UCSD-AML1 (cell line): ENCODE data around the gene COL4A6.

Experiments used
- DNase-seq: peaks from one replicate; lab custom pipeline; 2025; ENCODE audit not compliant: unreplicated experiment; lab: John Stamatoyannopoulos, UW

The COL4A6 gene

DNA sequence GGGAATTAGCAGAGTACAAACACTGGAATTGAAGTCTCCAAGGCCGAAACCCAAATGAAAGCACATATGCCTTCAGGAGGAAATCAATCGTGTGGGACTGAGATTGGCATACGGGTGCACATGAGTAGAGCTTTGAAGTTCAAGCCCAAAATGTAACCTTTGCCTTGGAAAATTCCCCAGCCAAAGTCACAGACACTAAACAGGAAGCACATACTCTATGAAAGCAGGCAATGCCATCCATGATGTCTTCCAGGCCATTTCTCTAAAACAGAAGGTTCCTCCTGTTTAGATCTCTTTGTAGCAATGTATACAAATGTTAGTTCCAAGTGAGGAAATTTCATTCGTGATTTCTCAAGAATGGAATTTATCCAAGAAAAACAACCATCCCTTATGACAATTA lies 162.5 kb downstream of the COL4A6 start:
- no peak for DNase-seq

DNA sequence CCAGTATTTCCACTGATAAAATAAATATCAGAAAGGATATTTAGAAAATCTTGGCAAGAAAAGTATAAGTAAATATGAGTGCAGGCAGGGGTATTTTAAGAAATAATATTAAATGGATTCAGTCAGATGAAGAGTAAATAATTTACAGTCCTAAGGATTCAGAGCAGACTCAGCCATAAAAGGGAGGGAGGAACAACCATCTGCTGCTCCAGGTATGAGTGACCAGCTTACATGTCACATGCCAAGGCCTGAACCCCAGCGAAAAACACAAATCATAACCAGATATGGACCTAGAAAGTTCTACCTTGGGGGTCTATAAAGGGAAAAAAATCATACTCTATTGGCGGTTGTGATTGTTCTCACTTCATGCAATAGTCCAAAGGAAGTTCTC lies 166.8 kb downstream of the COL4A6 start:
- DNase-seq: no peak

DNA sequence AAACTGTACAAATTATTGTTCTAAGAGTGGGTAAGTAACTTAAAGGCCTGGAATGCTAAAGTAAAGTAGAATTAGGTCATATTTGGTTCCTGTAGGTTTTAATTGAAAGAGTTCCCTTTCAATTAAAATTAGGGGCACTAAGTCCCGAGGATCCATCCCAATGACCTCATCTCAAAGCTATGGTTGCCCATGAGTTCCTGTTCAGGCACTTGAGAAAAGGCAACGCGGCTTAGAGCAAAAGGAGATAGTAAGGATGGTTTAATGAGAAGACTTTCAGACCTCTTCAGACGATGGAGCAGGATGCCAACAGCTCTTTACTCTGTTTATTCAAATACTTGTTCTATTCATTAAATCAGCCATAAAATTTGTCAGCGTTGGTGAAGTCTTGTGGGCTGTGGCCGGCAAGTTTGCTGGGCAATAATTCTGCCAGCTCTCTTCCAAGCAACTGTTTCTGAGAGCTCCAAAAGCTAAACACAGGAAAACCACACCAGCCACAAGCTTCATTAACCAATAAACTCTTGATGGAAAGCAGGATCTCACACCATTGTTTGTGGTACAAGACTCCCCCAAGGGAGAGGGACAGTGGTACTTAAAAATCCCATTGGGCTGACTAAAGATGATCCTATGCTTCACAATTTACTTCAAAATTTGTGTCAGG lies 167.4 kb downstream of the COL4A6 start:
- no peak for DNase-seq

DNA sequence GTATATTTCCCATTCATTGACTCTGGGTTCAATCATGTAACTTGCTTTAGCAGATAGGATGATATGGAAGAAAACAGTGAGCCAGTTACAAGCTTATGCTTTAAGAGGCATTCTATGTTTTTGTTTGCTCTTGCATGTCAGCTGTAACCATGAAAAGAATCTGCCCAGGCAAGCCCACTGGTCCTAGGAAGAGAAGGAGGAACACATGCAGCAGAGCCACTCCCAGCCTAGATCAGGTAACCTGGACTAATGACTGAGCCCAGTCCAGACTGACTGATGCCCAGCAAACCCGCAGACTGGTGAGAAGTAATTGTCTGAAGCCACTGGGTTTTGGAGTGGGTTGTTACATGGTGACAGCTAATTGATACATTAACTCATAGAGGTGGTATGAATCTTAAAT lies 167.9 kb downstream of the COL4A6 start:
- no peak for DNase-seq

DNA sequence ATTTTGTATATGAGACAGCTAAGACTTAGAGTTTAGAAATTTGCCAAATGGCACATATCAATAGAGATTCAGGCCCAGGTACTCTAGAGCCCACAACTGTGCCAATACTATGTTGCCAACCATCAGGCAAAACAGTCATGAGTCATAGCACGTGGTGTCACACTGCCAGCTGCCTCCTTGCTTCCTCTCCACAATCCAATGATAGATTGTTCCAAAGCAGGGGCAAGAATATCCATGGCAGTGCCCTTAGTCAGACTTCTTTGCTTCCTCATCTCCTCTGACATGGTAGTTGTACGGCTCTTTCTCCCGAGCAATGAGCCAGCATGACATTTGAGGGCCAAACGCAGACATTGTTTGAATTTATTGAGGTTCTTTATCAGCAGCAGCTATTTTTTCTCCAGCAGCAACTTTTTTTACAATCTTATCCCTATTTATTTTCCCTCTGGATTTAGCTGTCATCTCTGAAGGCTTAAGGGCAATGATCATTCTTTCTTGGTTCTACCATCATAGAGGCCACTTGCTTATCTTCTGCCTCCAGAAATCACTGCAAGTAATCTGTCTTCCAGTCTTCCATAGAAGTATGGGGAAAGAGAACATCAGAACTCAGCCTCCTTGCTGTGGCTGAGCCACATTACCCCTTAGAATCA lies 169.7 kb downstream of the COL4A6 start:
- DNase-seq: no peak

DNA sequence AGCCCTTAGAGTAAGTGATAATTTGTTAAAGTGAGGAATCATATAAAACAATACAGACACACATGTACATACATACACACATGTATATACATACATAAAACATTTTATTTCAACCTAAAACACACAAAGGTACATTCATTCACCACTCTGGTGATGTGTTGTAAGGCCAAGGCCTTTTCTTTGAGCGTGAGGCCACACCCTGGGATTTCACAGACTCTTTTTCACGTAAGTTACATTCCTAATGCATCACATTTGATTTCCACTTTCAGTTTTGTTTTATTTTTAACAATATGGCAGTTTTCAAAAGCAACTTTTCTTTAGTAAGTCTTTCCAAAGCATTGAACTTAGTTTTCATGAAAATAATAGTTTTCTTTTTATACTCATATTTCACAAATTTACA lies 170.7 kb downstream of the COL4A6 start:
- no peak for DNase-seq

DNA sequence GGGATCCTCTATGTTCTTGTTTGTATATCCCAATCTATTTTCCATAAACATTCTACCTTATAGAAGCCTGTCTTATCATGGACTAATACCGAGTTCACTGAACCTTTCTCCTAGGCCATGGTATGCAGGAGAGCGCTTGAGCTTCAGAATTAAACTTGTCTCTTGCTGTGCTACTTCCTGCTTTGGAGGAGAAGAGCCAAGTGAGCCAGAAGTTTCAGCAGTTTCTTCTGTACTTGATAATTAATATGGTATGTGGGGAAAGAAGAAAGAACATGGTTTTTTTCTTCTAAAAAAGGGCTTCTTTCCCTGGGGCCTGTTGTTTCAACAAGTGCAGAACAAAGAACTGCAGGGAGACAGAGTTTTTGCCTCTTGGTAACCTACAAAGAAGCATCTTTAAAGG lies 173.8 kb downstream of the COL4A6 start:
- no peak for DNase-seq

DNA sequence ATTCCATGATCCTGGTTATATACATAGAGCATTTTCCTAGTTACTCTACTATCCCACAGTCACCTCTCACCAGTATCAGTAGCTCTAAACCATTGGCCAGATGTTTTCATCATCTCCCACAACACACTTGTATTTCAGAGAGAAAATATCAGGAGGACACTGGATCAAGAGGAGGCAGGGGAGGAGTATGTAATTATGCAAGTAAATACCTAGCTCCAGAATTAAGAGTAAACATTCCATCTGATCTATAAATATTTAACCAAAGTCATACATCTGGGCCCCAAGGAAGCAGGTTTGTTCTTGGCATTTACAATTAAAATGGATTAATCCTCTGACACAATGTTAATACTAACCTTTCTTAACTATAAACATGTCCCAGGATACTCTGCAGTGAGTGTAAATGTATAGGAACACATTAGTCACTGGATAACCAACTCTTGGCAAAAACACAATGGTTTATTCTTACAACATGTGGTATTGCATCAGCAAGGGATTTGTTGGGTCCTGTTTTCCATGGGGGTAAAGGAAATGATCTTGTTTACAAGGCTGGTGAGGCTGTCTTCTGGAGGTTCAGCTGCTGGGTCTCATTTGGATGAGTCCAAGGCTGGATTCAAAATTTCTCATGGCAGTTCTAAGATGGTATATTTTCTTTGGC lies 176.5 kb downstream of the COL4A6 start:
- no peak for DNase-seq

DNA sequence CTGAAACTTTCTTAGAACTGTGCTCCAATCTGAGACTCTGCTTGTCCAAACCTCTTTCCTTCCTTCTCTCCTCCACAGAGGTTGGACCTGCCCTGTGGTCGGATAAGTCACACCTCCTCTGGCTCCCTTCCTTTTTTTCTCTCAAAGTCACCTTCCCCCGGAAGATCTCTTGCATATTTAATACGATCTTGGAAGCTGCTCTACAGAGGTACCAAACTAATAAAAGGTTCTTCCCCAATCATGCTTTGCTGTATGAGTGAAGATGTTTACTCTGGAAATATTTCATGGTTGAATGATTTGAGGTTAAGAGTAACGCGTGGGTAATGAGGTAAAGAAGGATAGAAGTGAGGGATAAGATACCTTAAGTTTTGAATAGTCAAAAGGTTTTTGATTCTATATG lies 180.7 kb downstream of the COL4A6 start:
- no peak for DNase-seq

DNA sequence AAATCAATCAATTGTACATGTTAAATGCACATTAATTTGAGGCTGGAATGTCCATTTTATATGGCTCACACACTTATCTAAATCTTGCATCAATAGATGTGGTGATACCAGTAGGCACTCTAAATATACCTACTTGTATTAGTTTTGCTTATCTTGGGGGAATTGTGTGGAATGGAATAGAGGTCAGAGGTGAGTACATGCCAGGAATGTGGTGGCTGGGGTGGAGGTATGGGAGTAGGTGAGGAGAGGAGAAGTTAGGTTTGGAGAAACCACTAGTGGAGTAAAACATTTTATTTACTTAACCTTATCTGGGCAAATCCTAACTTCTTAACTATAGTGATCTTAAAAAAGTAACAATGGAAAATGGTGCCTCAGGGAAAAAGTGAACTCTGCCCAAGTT lies 183.6 kb downstream of the COL4A6 start:
- no peak for DNase-seq

DNA sequence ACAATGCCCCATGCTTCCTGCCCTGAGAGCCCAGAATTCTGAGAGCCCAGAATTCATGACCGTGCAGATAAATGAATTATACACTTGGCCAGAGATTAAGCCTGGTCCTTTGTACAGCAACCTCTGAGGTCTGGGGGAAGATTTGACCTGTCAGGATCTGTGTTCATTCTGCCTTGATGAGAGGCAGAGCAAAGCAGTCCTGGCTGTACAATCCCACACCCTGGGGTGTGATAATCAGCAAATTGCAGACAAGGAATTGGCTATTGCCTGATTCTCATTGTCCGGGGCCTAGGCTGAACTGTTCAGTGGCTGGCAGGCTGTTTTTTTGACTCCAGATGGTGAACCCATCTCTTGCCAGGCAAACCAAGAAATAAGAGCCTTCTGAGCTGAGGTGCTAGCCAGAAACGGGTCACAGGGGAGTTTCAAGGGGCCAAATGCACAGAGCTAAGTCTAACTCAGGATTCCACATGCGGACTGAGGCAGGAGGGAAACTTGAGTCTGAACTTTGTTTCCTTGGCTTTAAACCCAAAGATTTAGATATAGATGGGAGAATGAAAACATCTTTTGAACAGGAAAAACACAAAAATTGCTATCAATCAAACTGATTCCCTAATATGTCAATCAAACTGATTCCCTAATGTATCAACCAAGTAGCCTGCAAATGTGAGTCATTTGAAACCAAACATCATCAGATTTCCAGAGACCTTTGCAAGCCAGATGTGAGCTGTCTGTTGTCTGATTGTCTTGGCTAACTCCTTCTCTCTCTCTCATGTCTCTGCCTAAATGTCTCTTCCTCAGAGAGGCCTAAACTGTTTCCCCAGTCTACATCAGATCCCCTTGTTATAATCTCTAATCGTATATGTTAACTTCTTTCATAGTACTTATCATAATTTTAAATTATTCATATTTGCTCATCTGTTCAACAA lies 187.3 kb downstream of the COL4A6 start:
- no peak for DNase-seq

DNA sequence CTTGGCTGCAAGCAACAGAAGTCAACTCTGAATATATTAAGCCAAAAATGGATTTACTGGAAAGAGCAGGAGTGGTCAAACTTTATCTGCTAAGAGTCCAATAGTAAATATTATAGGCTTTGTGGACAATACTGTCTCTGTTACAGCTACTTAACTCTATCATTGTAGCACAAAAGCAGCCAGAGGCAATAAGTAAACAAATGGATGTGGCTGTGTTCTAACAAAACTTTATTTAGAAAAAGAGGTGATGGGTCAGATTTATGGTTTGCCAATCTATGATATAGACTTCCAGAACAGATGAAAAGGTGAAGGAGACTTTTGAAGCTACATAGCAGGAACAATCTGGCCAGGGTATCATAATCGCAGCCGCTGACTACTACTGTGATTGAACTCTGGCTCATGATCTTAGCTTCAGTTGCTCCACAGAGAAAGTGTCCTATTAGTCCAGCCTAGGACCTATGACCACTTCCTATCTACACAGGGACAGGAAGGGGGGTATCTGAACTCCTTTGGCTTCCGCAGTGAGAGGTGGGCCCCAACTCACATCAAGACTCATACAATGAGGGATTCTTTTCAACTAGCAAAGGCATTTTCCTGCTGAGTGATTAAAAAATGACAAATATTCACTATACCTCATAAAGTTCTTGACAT lies 191.8 kb downstream of the COL4A6 start:
- DNase-seq: no peak

DNA sequence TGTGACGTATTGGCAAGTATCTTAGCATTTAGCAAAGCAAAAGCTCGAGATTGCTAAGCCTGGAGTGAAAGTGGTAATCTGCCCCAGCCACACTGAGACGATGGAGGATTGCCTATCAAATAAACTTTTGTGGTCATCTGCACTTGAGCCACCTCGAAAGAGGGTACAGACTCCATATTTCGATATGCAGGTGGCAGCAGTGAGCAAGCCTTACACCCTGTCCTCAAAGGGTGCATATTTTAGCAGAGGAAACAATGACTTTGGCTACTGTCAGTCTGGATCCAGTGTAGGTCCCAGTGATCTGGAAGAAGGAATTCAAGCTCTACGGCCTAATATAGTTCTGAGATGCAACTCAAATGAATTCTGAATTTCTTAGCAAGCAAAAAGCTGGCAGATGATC lies 192.8 kb downstream of the COL4A6 start:
- DNase-seq: no peak

DNA sequence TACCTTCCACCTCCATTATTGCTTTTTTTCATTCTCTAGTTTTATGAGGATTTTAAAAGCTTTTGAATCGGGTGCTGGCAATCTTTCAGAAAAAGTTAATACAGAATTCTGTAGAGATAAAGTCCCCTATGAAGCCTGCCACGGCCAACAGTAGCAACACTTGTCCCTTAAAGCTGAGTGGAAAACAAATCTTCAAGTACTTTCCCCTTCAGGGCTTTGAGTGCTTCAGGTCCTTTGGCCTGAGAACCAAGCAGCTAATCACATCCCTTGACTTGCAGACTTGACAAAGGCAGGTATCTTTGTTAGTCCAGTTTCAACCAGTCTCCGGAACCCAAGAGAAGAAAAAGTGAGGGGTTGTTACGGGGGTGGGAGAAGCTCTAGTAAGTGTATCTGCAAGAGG lies 202.2 kb downstream of the COL4A6 start:
- DNase-seq: no peak

DNA sequence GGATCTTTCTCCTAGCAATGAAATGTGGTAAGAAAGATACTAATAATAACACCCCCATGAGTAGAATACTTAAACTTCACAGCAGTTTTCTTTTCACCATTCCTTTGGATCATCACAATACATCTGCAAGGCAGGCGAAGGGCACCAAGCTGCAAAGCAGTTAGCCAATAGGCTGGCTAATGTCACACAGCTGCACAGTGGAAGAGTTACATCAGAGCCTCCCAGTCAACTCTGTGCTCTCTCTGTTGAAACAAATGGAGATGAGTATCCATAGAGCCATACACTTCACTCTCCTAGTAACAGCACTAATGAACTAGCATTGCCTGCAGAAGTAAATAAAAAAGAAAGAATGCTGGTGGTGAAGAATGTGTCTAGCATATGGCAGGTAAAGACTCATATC lies 207.6 kb downstream of the COL4A6 start:
- DNase-seq: no peak

DNA sequence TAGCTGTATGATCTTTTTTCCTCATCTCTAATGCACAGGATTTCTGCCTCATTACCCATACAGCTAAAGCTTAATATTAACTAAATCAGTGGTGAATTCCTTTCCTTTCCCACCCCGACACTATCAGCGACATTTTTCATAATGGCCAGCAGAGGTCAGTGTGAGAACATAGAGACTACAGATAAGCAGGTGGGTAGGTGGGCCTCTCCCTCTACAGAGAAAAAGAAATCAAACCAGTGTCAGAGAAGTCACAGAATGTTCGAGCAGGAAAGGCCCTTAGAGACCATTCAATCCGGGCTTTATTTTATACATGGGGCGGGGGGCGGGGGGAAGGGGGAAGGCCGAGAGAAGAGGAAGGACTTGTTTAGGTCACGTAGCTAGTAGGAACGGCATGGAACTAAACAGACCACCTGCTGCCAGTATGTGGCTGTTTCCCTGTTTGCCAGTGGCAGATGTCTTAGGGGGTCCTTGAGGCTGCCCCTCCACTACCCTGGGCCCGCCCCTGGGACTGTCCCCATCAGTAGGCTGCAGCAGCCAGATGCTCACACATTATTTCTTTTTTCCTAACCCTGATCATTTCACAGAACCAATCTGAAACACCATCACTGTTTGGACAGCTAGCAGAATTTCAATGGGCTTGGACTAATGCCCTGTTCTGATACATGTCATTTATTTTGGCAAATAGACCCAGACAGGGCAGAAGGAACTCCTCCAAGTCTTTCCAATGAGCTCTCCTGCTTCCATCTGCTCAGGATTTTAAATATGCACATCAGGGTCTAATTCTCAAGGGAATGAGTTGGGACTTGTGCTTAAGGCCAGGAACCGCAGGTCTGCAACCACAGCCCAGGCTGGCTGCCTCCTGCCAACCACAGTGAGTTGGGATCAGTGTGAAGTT lies 213.2 kb downstream of the COL4A6 start:
- DNase-seq: no peak

DNA sequence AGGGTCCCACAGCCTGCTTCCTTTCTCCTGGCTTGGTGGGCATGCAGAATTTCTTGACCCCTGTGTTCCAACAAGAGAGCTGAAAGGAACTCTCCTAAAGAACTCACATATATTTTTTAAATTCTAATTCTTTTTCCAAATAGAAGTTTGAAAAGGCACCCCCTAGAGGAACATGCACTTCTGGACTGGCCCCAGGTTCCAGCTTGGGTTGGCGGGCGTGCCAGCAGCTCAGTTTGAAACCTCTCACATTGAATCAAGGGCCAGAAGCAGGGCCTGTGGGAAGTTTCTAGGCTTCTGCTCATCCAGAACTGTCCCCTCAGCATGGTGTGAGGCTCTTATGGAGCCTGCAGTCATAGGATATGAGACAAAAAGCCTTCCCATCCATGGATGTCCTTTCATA lies 214.0 kb downstream of the COL4A6 start:
- DNase-seq: no peak

DNA sequence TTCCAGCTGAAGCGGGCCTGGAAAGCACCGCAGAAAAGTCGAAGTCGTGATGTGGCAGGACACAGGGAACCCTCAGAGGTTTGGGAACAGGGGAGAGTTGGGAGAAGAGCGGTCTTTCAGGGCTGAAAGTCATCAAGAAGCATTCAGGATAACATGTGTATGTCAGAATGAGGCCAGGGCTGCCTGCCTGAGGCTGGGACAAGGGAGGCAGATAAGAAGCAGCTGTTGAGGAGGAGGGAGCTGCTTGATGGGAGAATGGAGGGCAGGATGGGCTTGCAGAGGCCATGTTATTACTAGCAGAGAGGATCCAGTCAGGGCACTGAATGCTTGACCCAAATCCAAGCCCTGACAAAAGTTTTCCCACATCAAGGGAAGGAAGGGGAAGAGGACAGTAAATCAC lies 214.6 kb downstream of the COL4A6 start:
- no peak for DNase-seq

DNA sequence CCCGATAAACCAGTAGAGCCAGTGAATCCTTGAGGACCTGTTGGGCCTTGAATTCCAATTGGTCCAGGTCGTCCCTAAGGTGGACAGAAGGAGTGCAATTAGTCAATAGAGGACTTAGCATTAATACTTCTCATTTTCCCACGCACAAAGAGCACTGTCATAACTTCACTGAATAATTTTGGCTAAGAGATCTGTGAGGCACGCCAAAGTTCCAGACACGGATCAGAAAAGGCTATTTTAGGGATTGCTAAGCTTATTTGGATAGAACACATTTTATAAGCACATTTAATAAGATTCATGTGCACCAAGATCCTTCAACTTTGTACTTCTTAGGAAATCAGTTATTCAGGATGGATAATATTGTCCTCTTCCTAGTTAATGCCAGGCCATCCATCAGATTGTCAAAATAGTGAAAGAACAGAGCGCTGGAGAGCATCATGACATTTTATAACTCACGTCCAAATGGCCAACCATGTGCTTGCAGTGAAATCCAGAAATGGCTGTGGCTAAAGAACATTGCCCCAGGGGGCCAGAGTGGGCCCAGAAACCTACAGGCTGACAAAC lies 216.8 kb downstream of the COL4A6 start:
- no peak for DNase-seq
